DOHH2 (cell line): ENCODE data around the gene AP2M1.

Experiments
- H3F3A ChIP-seq: fragments of 200-600 bp; sonication (generic), shearing (Covaris generic); 2 replicates; pipeline ENCODE4 v1.6.0; 2016; ENCODE audit warnings: antibody characterized with exemption, mild to moderate bottlenecking; ENCODE audit not compliant: control insufficient read depth, insufficient read depth
- H3K27ac ChIP-seq: fragments of 200-600 bp; sonication (generic); 2 replicates; pipeline ENCODE4 v1.5.1; 2014; ENCODE audit warnings: low read depth, mild to moderate bottlenecking, low read length, moderate library complexity
- H3K27me3 ChIP-seq: fragments of 200-600 bp; sonication (generic); 2 replicates; pipeline ENCODE4 v1.6.1; 2014; ENCODE audit warnings: mild to moderate bottlenecking, low read length, mixed read lengths; ENCODE audit not compliant: control insufficient read depth
- H3K36me3 ChIP-seq: fragments of 200-600 bp; sonication (generic); 2 replicates; pipeline ENCODE4 v1.6.1; 2014; ENCODE audit warnings: mild to moderate bottlenecking, low read length, moderate library complexity, mixed read lengths; ENCODE audit not compliant: control insufficient read depth
- H3K4me1 ChIP-seq: fragments of 200-600 bp; sonication (generic); 2 replicates; pipeline ENCODE4 v1.6.1; 2014; ENCODE audit warnings: mild to moderate bottlenecking, low read length, mixed read lengths; ENCODE audit not compliant: control insufficient read depth
- H3K4me2 ChIP-seq: fragments of 200-600 bp; sonication (generic); 2 replicates; pipeline ENCODE4 v1.6.0; 2014; ENCODE audit warnings: mild to moderate bottlenecking, low read length, moderate library complexity
- H3K4me3 ChIP-seq: fragments of 200-600 bp; sonication (generic); 2 replicates; pipeline ENCODE4 v1.5.1; 2014; ENCODE audit warnings: mild to moderate bottlenecking, low read length, mixed read lengths
- H3K79me2 ChIP-seq: fragments of 200-600 bp; sonication (generic); 2 replicates; pipeline ENCODE4 v1.6.1; 2014; ENCODE audit warnings: mild to moderate bottlenecking, low read length, mixed read lengths; ENCODE audit not compliant: control insufficient read depth
- H3K9me2 ChIP-seq: fragments of 200-600 bp; sonication (generic); replicated peaks from 2 replicates; pipeline ENCODE4 v1.6.1; 2014; ENCODE audit warnings: mild to moderate bottlenecking, low read length, mixed read lengths; ENCODE audit not compliant: control insufficient read depth
- H3K9me3 ChIP-seq: fragments of 200-600 bp; sonication (generic); 2 replicates; pipeline ENCODE4 v1.6.1; 2014; ENCODE audit warnings: antibody characterized with exemption, low read length, mixed read lengths; ENCODE audit not compliant: control insufficient read depth, insufficient read depth
- H4K20me1 ChIP-seq: fragments of 200-600 bp; sonication (generic); 2 replicates; pipeline ENCODE4 v1.6.0; 2014; ENCODE audit warnings: low read depth, mild to moderate bottlenecking, antibody characterized with exemption, low read length, moderate library complexity; ENCODE audit not compliant: control insufficient read depth, insufficient read depth
- EZH2phosphoT487 ChIP-seq: fragments of 200-600 bp; sonication (generic); IDR thresholded peaks from 2 replicates; pipeline ENCODE4 v1.6.1; 2017; ENCODE audit warnings: borderline replicate concordance, mild to moderate bottlenecking, antibody characterized with exemption, low read length, moderate library complexity, mixed read lengths
- TF ChIP-seq, protein P1 (sequence below): fragments of 200-600 bp; sonication (generic); IDR thresholded peaks from one replicate; pipeline ENCODE4 v1.5.1; 2014; ENCODE audit warnings: antibody characterized with exemption, mild to moderate bottlenecking, low read depth, low read length; ENCODE audit not compliant: poor library complexity, severe bottlenecking

AP2M1 gene

DNA sequence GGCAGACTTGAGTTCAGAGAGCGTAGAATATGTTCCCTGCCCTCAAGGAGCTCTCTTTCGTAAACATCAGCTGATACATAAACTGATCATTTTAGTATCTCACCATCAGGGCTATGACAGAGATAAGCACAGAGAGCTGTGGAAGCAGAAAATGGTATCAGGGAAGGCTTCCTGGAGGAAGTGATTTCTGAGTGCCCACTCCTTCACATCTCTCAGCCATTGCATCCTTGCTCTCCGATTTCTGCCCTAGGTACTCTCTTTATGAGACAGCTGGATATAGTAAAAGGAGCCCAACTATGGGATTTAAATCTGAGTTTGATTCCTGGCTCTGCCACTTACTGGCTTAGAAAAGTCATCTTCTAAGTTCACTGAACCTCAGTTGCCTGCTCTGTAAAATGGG lies 9.1 kb upstream of the AP2M1 start:
- Histone ChIP-seq H3K9me2 (no peaks in the 10 kb centered on the region), H3F3A (no peaks in the 10 kb centered on the region), H3K36me3 (peaks cover 48% of the 10 kb centered on the region), H3K9me3 (no peaks in the 10 kb centered on the region), H3K27ac (no peak overlapping the region), H3K4me2 (no peak overlapping the region), H3K79me2 (peaks cover 4% of the 10 kb centered on the region), H3K27me3 (no peaks in the 10 kb centered on the region), H3K4me1 (no peaks in the 10 kb centered on the region), H3K4me3 (no peak overlapping the region), H4K20me1 (no peaks in the 10 kb centered on the region)
- TF ChIP-seq, protein P1, sequence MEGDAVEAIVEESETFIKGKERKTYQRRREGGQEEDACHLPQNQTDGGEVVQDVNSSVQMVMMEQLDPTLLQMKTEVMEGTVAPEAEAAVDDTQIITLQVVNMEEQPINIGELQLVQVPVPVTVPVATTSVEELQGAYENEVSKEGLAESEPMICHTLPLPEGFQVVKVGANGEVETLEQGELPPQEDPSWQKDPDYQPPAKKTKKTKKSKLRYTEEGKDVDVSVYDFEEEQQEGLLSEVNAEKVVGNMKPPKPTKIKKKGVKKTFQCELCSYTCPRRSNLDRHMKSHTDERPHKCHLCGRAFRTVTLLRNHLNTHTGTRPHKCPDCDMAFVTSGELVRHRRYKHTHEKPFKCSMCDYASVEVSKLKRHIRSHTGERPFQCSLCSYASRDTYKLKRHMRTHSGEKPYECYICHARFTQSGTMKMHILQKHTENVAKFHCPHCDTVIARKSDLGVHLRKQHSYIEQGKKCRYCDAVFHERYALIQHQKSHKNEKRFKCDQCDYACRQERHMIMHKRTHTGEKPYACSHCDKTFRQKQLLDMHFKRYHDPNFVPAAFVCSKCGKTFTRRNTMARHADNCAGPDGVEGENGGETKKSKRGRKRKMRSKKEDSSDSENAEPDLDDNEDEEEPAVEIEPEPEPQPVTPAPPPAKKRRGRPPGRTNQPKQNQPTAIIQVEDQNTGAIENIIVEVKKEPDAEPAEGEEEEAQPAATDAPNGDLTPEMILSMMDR = no peak
- TF ChIP-seq EZH2phosphoT487 = no peak

DNA sequence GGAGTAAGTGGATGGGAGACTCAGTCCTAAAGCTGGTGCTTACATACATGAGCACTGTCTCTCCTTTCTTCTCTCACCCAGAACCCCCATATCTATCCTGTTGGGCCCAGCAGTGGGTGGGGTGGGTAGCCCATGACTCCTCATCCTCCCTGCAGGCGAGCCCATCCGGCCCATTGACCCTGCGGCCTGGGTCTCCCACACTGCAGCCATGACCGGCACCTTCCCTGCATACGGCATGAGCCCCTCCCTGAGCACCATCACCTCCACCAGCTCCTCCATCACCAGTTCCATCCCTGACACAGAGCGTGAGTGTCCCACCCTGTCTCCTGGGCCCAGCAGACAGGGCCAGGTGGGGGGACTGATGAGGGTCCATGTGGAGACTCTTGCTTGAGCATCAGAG lies 8.0 kb upstream of the AP2M1 start:
- H3K27ac ChIP-seq = no peak overlapping the region
- H3K9me3 ChIP-seq = no peaks in the 10 kb centered on the region
- H3K79me2 ChIP-seq = no peaks in the 10 kb centered on the region; the same call in 1 of the 2 replicates
- H4K20me1 ChIP-seq = no peaks in the 10 kb centered on the region
- H3K9me2 ChIP-seq = no peaks in the 10 kb centered on the region
- H3F3A ChIP-seq = no peaks in the 10 kb centered on the region
- H3K4me1 ChIP-seq = no peaks in the 10 kb centered on the region
- peaks cover 58% of the 10 kb centered on the region for H3K36me3 ChIP-seq
- no peak overlapping the region for H3K4me2 ChIP-seq
- H3K4me3 ChIP-seq = no peak overlapping the region
- no peak for TF ChIP-seq EZH2phosphoT487
- TF ChIP-seq, protein P1 = no peak
- no peaks in the 10 kb centered on the region for H3K27me3 ChIP-seq

DNA sequence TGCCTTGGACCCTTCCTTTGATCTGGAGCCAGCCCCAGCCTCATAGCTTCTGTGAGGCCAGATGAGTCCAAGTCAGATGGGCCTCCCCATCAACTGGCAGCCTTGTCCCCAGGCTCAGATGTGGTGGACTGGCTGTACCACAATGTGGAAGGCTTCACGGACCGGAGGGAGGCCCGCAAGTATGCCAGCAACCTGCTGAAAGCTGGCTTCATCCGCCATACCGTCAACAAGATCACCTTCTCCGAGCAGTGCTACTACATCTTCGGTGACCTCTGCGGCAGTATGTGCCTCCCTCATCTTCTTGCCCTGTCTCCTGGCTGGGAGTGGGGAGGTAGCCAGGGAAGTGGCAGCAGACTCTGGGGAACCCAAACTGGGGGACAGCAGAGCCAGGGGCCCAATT lies 6.9 kb upstream of the AP2M1 start:
- Histone ChIP-seq H3K79me2 (no peaks in the 10 kb centered on the region), H3K27ac (no peak overlapping the region), H3K4me1 (no peaks in the 10 kb centered on the region), H3K4me2 (no peak overlapping the region), H3K9me2 (no peaks in the 10 kb centered on the region), H3K36me3 (peaks cover 63% of the 10 kb centered on the region), H3F3A (no peaks in the 10 kb centered on the region), H3K4me3 (no peak overlapping the region), H4K20me1 (no peaks in the 10 kb centered on the region), H3K9me3 (no peaks in the 10 kb centered on the region), H3K27me3 (no peaks in the 10 kb centered on the region)
- no peak for TF ChIP-seq EZH2phosphoT487
- TF ChIP-seq, protein P1 = no peak
